ENCODE results near the gene MUSK. TPM values are rescaled to one million over a fixed set of nuclear protein-coding genes. Genes with fewer than 3 reads are reported as not detected.

Gene MUSK
- polyA plus RNA-seq, 2 donors, result 0.14 to 0.20 TPM

- H3K4me1 ChIP-seq (ENCODE audit: control insufficient read depth in 2 of 2, insufficient read depth in 2 of 2, low read length in 1 of 2), result peaks cover 0 to 9% of the 10 kb centered on the region in 2 donors
- no peak overlapping the region for H3K4me3 ChIP-seq (ENCODE audit: low read depth in 1 of 2, low read length in 2 of 2)
- H3K9me3 ChIP-seq (ENCODE audit: control insufficient read depth in 2 of 2, insufficient read depth in 1 of 2, low read depth in 1 of 2, low read length in 1 of 2), result no peaks in the 10 kb centered on the region
- no peak overlapping the region for H3K27ac ChIP-seq (ENCODE audit: low read depth in 2 of 2, low read length in 1 of 2)
- no peaks in the 10 kb centered on the region for H3K36me3 ChIP-seq (ENCODE audit: control insufficient read depth in 2 of 2, insufficient read depth in 2 of 2, low read length in 1 of 2)
- 50 to 69% methylated on average over 1 of the region's 1 CpG for WGBS, 2 donors
- no peaks in the 10 kb centered on the region for H3K27me3 ChIP-seq (ENCODE audit: control insufficient read depth in 1 of 2, insufficient read depth in 2 of 2, low read length in 2 of 2)
Measured at GRCh38 chr9:110750272-110750671, 81.7 kb downstream of the MUSK start.

GRCh38 chr9:110751971-110752370 lies 83.4 kb downstream of the MUSK start:
- H3K9me3 ChIP-seq (ENCODE audit: control insufficient read depth in 2 of 2, insufficient read depth in 1 of 2, low read depth in 1 of 2, low read length in 1 of 2), result no peaks in the 10 kb centered on the region
- H3K4me3 ChIP-seq (ENCODE audit: low read depth in 1 of 2, low read length in 2 of 2), result no peak overlapping the region
- H3K36me3 ChIP-seq (ENCODE audit: control insufficient read depth in 2 of 2, insufficient read depth in 2 of 2, low read length in 1 of 2), result no peaks in the 10 kb centered on the region
- H3K27ac ChIP-seq (ENCODE audit: low read depth in 2 of 2, low read length in 1 of 2), result no peak overlapping the region
- peaks cover 0 to 9% of the 10 kb centered on the region in 2 donors for H3K4me1 ChIP-seq (ENCODE audit: control insufficient read depth in 2 of 2, insufficient read depth in 2 of 2, low read length in 1 of 2)
- no peaks in the 10 kb centered on the region for H3K27me3 ChIP-seq (ENCODE audit: control insufficient read depth in 1 of 2, insufficient read depth in 2 of 2, low read length in 2 of 2)
- WGBS, 2 donors, result 76 to 87% methylated on average over 4 of the region's 4 CpGs

- no peaks in the 10 kb centered on the region for H3K36me3 ChIP-seq (ENCODE audit: control insufficient read depth in 2 of 2, insufficient read depth in 2 of 2, low read length in 1 of 2)
- 61 to 83% methylated on average over 2 of the region's 2 CpGs for WGBS, 2 donors
- H3K9me3 ChIP-seq (ENCODE audit: control insufficient read depth in 2 of 2, insufficient read depth in 1 of 2, low read depth in 1 of 2, low read length in 1 of 2), result no peaks in the 10 kb centered on the region
- peaks cover 0 to 9% of the 10 kb centered on the region in 2 donors for H3K4me1 ChIP-seq (ENCODE audit: control insufficient read depth in 2 of 2, insufficient read depth in 2 of 2, low read length in 1 of 2)
- no peak overlapping the region for H3K4me3 ChIP-seq (ENCODE audit: low read depth in 1 of 2, low read length in 2 of 2)
- H3K27ac ChIP-seq (ENCODE audit: low read depth in 2 of 2, low read length in 1 of 2), result no peak overlapping the region
- no peaks in the 10 kb centered on the region for H3K27me3 ChIP-seq (ENCODE audit: control insufficient read depth in 1 of 2, insufficient read depth in 2 of 2, low read length in 2 of 2)
Measured at GRCh38 chr9:110752766-110753165, 84.2 kb downstream of the MUSK start.

GRCh38 chr9:110753731-110754231 lies 85.2 kb downstream of the MUSK start:
- 90 to 92% methylated on average over 1 of the region's 1 CpG for WGBS, 2 donors
- Histone ChIP-seq H3K4me1 (ENCODE audit: control insufficient read depth in 2 of 2, insufficient read depth in 2 of 2, low read length in 1 of 2) (peaks cover 0 to 6% of the 10 kb centered on the region in 2 donors), H3K27me3 (ENCODE audit: control insufficient read depth in 1 of 2, insufficient read depth in 2 of 2, low read length in 2 of 2) (no peaks in the 10 kb centered on the region), H3K27ac (ENCODE audit: low read depth in 2 of 2, low read length in 1 of 2) (no peak overlapping the region), H3K4me3 (ENCODE audit: low read depth in 1 of 2, low read length in 2 of 2) (no peak overlapping the region), H3K36me3 (ENCODE audit: control insufficient read depth in 2 of 2, insufficient read depth in 2 of 2, low read length in 1 of 2) (no peaks in the 10 kb centered on the region), H3K9me3 (ENCODE audit: control insufficient read depth in 2 of 2, insufficient read depth in 1 of 2, low read depth in 1 of 2, low read length in 1 of 2) (no peaks in the 10 kb centered on the region)

- no peaks in the 10 kb centered on the region for H3K36me3 ChIP-seq (ENCODE audit: control insufficient read depth in 2 of 2, insufficient read depth in 2 of 2, low read length in 1 of 2)
- H3K4me1 ChIP-seq (ENCODE audit: control insufficient read depth in 2 of 2, insufficient read depth in 2 of 2, low read length in 1 of 2), result peaks cover 0 to 6% of the 10 kb centered on the region in 2 donors
- no peak overlapping the region for H3K4me3 ChIP-seq (ENCODE audit: low read depth in 1 of 2, low read length in 2 of 2)
- no peaks in the 10 kb centered on the region for H3K27me3 ChIP-seq (ENCODE audit: control insufficient read depth in 1 of 2, insufficient read depth in 2 of 2, low read length in 2 of 2)
- no peak overlapping the region for H3K27ac ChIP-seq (ENCODE audit: low read depth in 2 of 2, low read length in 1 of 2)
- H3K9me3 ChIP-seq (ENCODE audit: control insufficient read depth in 2 of 2, insufficient read depth in 1 of 2, low read depth in 1 of 2, low read length in 1 of 2), result no peaks in the 10 kb centered on the region
Measured at GRCh38 chr9:110755179-110755578, 86.6 kb downstream of the MUSK start.

GRCh38 chr9:110758201-110758600 lies 89.6 kb downstream of the MUSK start:
- no peak overlapping the region for H3K27ac ChIP-seq (ENCODE audit: low read depth in 2 of 2, low read length in 1 of 2)
- no peak overlapping the region for H3K4me3 ChIP-seq (ENCODE audit: low read depth in 1 of 2, low read length in 2 of 2)
- no peaks in the 10 kb centered on the region for H3K27me3 ChIP-seq (ENCODE audit: control insufficient read depth in 1 of 2, insufficient read depth in 2 of 2, low read length in 2 of 2)
- H3K36me3 ChIP-seq (ENCODE audit: control insufficient read depth in 2 of 2, insufficient read depth in 2 of 2, low read length in 1 of 2), result no peaks in the 10 kb centered on the region
- no peaks in the 10 kb centered on the region for H3K9me3 ChIP-seq (ENCODE audit: control insufficient read depth in 2 of 2, insufficient read depth in 1 of 2, low read depth in 1 of 2, low read length in 1 of 2)
- no peaks in the 10 kb centered on the region for H3K4me1 ChIP-seq (ENCODE audit: control insufficient read depth in 2 of 2, insufficient read depth in 2 of 2, low read length in 1 of 2)

GRCh38 chr9:110762783-110763182 lies 94.2 kb downstream of the MUSK start:
- no peaks in the 10 kb centered on the region for H3K4me1 ChIP-seq (ENCODE audit: control insufficient read depth in 2 of 2, insufficient read depth in 2 of 2, low read length in 1 of 2)
- no peaks in the 10 kb centered on the region for H3K36me3 ChIP-seq (ENCODE audit: control insufficient read depth in 2 of 2, insufficient read depth in 2 of 2, low read length in 1 of 2)
- 68% methylated on average over 2 of the region's 2 CpGs for WGBS, 2 donors
- no peaks in the 10 kb centered on the region for H3K27me3 ChIP-seq (ENCODE audit: control insufficient read depth in 1 of 2, insufficient read depth in 2 of 2, low read length in 2 of 2)
- no peaks in the 10 kb centered on the region for H3K9me3 ChIP-seq (ENCODE audit: control insufficient read depth in 2 of 2, insufficient read depth in 1 of 2, low read depth in 1 of 2, low read length in 1 of 2)
- H3K4me3 ChIP-seq (ENCODE audit: low read depth in 1 of 2, low read length in 2 of 2), result no peak overlapping the region
- no peak overlapping the region for H3K27ac ChIP-seq (ENCODE audit: low read depth in 2 of 2, low read length in 1 of 2)

- no peaks in the 10 kb centered on the region for H3K4me1 ChIP-seq (ENCODE audit: control insufficient read depth in 2 of 2, insufficient read depth in 2 of 2, low read length in 1 of 2)
- no peak overlapping the region for H3K4me3 ChIP-seq (ENCODE audit: low read depth in 1 of 2, low read length in 2 of 2)
- H3K36me3 ChIP-seq (ENCODE audit: control insufficient read depth in 2 of 2, insufficient read depth in 2 of 2, low read length in 1 of 2), result no peaks in the 10 kb centered on the region
- H3K9me3 ChIP-seq (ENCODE audit: control insufficient read depth in 2 of 2, insufficient read depth in 1 of 2, low read depth in 1 of 2, low read length in 1 of 2), result no peaks in the 10 kb centered on the region
- WGBS, 2 donors, result 48 to 56% methylated on average over 1 of the region's 1 CpG
- no peaks in the 10 kb centered on the region for H3K27me3 ChIP-seq (ENCODE audit: control insufficient read depth in 1 of 2, insufficient read depth in 2 of 2, low read length in 2 of 2)
- H3K27ac ChIP-seq (ENCODE audit: low read depth in 2 of 2, low read length in 1 of 2), result no peak overlapping the region
Measured at GRCh38 chr9:110763568-110763967, 95.0 kb downstream of the MUSK start.

GRCh38 chr9:110764006-110764405 lies 95.4 kb downstream of the MUSK start:
- H3K27ac ChIP-seq (ENCODE audit: low read depth in 2 of 2, low read length in 1 of 2), result no peak overlapping the region
- no peaks in the 10 kb centered on the region for H3K9me3 ChIP-seq (ENCODE audit: control insufficient read depth in 2 of 2, insufficient read depth in 1 of 2, low read depth in 1 of 2, low read length in 1 of 2)
- H3K36me3 ChIP-seq (ENCODE audit: control insufficient read depth in 2 of 2, insufficient read depth in 2 of 2, low read length in 1 of 2), result no peaks in the 10 kb centered on the region
- H3K4me3 ChIP-seq (ENCODE audit: low read depth in 1 of 2, low read length in 2 of 2), result no peak overlapping the region
- no peaks in the 10 kb centered on the region for H3K4me1 ChIP-seq (ENCODE audit: control insufficient read depth in 2 of 2, insufficient read depth in 2 of 2, low read length in 1 of 2)
- 75% methylated on average over 3 of the region's 3 CpGs for WGBS, 2 donors
- H3K27me3 ChIP-seq (ENCODE audit: control insufficient read depth in 1 of 2, insufficient read depth in 2 of 2, low read length in 2 of 2), result no peaks in the 10 kb centered on the region

GRCh38 chr9:110765926-110766325 lies 97.3 kb downstream of the MUSK start:
- no peaks in the 10 kb centered on the region for H3K36me3 ChIP-seq (ENCODE audit: control insufficient read depth in 2 of 2, insufficient read depth in 2 of 2, low read length in 1 of 2)
- no peaks in the 10 kb centered on the region for H3K4me1 ChIP-seq (ENCODE audit: control insufficient read depth in 2 of 2, insufficient read depth in 2 of 2, low read length in 1 of 2)
- no peaks in the 10 kb centered on the region for H3K27me3 ChIP-seq (ENCODE audit: control insufficient read depth in 1 of 2, insufficient read depth in 2 of 2, low read length in 2 of 2)
- WGBS, 2 donors, result 83 to 90% methylated on average over 2 of the region's 2 CpGs
- H3K27ac ChIP-seq (ENCODE audit: low read depth in 2 of 2, low read length in 1 of 2), result no peak overlapping the region
- no peak overlapping the region for H3K4me3 ChIP-seq (ENCODE audit: low read depth in 1 of 2, low read length in 2 of 2)
- H3K9me3 ChIP-seq (ENCODE audit: control insufficient read depth in 2 of 2, insufficient read depth in 1 of 2, low read depth in 1 of 2, low read length in 1 of 2), result no peaks in the 10 kb centered on the region
